HG02571 (cell line): ENCODE results near the gene MTHFS.
"Not testable (repeated sequence)": the region's sequence is repeated elsewhere in the genome, so short reads cannot be mapped to it uniquely, and the experiment has no call there.

Experiments
- ATAC-seq: cut with Tn5 transposase; IDR thresholded peaks from one replicate; pipeline ENCODE4 v1.9.1; 2021; ENCODE audit warnings: mild to moderate bottlenecking, moderate library complexity; ENCODE audit not compliant: unreplicated experiment

Gene MTHFS

DNA sequence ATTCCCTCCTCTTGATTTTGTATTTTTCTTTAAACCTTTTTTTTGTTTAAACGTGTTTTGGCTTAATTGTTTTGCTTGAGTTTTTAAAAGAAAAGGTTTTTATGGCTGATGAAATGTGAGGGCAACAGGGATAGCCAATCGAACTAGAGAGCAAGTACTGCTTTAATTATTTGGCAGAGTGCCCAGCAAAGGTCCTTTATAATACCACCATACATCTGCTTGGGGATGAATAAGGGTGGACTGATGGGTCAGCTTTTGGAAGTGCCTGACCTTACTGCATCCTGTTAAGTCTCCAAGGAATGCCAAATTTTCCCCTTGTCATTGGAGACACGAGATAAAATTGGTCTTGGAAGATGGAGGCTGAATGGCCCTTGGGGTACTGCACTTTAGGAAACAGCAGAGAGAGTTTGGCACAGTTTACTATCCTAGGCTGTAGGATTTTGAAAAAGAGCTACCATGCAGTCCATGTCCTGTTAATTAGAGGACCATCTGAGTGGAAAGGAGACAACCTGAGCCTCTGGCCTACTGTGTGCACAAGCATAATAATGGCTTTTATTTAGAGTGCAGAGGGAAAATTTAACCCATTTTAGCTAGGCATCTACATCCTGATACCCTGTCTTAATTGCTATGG lies 19.8 kb upstream of the MTHFS start:
- no peak for ATAC-seq

DNA sequence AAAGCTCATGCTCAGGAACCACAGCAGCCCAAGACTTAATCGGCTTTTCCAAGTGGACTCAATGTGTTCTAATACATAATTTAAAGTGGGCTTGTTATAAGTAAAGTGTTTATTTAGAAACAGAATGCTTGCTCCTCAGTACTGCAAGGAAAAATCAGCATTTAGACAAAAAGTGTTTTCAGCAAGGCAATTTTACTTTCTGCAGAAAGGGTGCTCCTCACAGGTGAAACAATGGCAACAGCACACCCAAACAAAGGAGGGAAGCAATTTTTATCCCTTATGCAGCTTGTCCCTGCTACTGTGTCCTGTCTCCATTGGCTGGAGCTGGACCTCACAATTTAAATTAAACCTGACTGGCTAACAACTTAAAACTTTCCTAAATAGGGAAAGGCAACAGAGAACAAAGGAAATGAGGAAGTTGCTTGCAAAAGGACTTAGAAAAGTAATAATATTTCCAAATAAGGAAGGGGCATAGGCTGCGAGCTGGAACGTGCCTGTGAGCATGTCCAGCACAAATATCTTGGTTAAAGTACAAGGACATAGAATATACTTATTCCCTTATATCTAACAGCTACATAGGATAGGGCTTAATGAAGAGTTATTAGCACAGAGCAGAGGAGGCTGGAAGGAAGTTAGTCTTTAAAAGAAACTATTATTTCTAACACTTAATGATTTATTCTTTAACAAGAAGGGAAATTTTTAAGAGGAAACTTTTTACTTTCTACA lies 19.1 kb upstream of the MTHFS start:
- not testable (repeated sequence) for ATAC-seq

DNA sequence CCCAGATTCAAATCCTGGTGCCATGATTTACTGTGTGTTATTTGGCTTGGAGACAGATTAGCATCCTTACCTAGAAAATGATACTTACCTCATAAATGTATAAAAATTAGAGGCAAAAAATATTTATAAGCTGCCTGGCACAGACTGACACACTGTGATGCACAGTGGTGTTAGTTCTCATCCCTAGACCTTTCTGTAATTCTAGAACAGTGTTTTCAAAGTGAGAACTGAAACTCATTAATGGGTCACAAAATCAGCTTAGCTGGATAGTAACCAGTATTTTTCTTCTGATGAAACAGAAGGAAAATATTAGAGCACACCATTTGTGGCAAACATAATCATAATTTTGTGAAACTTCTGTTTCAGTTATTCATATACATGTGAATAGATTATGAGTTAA lies 17.9 kb upstream of the MTHFS start:
- no peak for ATAC-seq

DNA sequence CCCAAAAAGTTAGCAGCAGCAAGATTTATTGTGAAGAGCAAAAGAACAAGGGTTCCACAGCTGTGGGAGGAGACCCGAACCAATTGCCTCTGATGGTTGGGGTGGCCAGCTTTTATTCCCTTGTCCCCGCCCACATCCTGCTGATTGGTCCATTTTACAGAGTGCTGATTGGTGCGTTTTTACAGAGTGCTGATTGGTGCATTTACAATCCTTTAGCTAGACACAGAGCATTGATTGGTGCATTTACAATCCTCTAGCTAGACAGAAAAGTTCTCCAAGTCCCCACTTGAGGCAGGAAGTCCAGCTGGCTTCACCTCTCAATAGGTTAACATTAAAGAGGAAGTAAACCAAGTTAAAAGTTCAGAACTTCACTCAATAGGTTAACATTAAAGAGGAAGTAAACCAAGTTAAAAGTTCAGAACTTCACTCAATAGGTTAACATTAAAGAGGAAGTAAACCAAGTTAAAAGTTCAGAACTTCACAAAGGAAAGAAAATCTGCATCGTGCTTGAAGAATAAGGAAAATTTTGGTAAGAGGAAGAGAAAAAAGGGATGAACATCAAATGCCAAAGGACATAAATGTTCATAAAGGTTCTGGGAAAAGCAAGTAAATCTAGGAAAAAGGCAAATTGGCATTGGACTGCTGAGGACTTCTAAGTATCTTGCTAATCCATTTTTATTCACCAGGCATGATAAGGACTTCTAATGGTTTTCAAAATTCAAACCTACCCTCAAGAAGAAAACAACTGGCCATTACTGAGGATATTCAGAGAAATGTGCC lies 12.9 kb upstream of the MTHFS start:
- ATAC-seq = not testable (repeated sequence)

DNA sequence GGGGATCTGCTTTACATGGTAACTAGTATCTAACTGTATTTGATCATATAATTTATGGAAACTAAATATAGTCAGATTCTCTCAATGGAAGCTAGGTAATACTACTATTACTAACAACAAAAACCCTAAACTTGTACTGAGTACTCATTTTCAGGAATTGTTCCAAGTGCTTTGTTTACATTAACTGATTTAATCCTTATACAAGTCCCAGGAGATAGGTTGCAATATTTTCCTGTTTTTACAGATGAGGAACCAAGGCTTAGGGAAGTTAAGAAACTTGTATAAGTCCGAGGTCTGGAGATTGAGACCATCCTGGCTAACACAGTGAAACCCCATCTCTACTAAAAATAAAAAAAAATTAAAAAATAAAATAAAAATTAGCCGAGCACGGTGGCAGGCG lies 7.5 kb upstream of the MTHFS start:
- no peak for ATAC-seq

DNA sequence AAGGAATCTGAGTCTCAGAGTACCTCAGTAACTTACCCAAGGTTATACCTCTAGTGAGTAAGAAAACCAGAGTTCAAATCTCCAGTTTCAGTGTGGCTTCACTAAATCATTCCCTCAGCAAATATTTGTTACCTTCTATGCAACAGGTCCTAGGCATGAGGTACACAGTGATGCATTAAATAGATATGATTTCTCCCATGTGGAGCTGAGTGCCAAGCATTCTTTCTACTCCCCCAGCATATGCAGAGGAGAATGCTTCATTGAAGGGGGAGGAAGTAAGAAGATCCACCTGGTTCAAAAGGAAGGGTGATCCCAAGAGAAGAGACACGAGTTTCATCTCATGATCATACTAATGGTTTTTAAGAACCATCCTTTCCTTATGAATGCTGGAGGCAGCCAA lies 6.8 kb upstream of the MTHFS start:
- no peak for ATAC-seq

DNA sequence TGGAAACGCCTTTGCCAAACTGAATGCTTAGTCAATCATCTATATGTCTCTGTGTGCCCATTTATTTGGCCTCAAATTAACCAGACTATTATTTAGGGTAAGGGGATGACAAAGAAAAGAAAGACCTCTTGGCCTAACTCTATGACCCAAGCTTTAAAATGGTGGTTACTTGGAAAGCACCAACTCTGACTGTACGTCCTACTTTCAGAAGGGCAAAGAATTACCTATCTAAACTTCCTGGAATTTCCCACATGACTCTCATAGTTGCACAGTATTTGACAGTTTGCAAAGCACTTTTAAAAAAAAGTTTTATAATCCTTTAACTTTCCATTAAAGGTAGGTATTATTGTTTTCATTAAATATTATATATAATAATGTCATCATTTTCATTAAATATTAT lies 6.3 kb upstream of the MTHFS start:
- no peak for ATAC-seq

DNA sequence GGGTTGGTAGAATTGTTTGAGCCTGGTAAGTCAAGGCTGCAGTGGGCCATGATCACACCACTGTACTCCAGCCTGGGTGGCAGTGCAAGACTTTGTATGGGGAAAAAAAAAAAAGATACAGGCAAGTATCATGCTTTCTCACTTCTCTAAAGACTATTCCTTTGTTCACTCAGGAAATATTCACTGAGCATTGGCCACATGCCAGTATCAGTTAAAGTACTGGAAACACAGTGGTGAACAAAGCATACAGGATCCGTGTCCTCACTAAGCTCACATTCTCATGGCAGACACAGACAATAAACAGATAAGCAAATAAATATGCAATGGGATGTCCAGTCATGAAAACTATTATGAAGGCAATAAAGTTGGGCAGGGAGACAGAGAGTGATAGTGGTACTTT lies 5.1 kb upstream of the MTHFS start:
- ATAC-seq = no peak

DNA sequence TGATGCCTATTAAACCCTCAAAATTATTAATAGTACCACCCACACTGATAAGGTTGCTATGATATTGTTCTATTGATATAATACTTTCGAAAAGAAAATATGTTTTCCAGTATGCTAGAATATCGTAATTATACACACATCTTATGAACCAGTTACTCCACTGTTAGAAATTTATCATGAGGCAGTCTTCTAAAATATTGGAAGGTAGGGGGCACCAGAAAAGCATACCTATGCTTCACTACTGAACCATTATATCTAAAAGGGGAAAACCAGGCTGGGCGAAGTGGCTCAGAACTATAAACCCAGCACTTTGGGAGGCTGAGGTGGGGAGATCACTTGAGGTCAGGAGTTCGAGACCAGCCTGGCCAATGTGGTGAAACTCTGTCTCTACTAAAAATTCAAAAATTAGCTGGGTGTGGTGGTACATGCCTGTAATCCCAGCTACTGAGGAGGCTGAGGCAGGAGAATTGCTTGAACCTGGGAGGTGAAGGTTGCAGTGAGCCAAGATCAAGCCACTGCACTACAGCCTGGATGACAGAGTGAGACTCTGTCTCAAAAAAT lies 4.1 kb upstream of the MTHFS start:
- ATAC-seq = not testable (repeated sequence)

DNA sequence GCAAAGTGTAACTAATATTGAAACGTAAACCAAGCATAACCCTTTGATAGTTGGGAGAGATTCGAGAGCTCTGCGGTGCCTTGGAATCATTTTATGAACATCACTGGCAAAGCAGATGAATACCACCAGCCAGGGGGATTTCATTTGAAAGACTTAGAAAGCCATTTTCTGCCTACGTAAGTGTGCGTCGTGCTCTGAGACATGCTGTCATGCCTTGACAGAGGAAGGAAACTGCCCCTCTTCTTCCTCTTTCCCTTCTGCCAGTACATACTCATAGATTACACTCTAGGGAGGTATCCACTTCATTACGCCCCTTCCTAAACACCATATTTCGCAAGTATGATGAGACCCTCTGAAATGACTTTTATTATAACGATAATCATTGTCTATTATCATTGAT lies 3.3 kb upstream of the MTHFS start:
- no peak for ATAC-seq

DNA sequence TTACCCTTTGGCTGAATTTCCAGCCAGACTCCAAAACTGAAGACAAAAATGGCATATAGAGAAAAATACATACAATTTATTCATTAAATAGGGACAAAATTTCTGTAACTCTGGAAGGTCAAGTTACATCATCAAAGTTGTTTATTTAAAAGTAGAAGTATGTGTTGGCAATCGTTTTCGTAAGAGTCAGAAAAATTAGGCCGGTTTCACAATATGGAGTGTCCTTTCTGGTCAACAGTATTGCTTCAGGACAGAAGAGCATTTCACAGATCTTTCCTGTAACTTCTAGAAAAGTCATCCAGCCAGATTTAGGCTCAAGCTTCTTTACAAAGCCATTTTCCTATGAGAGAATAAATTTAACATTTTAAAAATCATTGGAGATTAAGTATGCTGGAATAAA lies 2.0 kb upstream of the MTHFS start:
- not testable (repeated sequence) for ATAC-seq

DNA sequence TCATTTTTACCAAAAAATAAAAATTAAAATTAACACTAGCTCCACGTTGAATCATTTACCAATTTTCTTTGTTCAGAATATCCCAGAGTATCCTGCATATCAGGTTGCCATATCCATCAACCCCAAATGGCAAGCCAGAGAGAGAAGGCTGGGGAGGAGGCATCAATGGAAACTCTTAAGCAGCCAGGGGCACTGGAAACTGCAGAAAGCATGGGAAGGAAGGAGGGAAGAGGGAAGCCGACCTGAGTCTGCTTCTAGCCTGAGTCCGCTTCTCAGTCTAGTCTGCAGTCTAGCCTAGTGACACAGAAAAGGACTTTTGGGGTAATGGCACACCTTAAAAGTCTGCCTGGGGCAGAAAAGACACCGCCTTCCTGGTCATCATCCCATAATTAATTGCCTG lies 1.6 kb upstream of the MTHFS start:
- no peak for ATAC-seq

DNA sequence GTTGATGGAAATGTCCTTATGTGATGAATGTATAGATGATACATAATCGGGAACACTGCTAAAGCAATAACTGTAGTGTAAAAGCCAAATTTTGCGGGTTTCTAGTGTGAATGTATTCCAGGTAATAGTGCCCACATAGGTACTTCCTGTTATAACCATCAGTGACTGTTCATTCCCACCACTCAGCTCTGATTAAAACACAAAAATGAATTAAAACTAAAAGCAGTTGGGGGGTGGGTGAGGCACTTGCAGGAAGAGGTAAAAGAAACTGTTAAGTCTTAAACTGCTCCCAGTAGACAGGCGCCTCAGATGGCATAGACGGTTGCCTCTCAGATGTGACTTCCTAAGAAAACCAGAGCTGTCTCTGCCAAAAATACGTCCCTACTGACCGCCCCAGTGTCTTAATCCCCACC lies 893 bp upstream of the MTHFS start:
- no peak for ATAC-seq

DNA sequence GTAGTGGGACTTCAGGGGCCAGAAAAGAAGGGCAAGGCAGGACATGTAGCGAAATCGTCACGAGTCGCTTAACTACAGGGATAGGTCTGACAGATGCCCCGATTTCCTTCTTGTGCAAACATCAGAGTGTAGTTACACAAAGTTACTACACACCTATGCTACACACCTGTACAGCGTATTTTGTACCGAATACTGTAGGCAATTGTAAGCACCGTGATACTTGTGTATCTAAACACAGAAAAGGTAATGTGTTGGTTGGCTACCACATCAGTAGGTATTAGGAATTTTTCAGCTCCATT lies 515 bp upstream of the MTHFS start:
- ATAC-seq = peak; percentile 9

DNA sequence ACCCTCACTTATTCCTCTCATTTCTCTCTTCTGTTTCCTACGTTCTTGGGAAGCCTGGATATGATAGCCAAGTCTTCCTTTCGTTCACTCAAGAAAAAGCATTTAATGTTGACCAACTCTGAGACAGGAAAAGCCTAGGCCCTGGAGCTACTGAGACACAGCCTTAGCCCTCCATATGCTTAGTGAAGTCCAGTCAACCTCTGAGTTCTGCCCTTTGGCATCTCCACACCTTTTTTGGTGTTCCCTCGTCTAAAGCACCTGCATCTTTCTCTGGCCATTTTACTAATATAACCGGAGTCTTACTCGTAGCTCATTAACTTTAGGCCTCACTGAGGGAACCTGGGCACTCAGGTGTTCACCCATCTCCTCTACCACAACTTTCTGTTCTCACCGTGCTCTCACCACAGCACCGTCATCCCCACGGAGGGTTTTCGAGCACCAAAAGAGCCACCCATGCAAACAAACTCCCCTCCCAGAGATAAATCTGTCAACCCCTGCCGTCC lies 632 bp downstream of the MTHFS start:
- ATAC-seq = peak; percentile 29

DNA sequence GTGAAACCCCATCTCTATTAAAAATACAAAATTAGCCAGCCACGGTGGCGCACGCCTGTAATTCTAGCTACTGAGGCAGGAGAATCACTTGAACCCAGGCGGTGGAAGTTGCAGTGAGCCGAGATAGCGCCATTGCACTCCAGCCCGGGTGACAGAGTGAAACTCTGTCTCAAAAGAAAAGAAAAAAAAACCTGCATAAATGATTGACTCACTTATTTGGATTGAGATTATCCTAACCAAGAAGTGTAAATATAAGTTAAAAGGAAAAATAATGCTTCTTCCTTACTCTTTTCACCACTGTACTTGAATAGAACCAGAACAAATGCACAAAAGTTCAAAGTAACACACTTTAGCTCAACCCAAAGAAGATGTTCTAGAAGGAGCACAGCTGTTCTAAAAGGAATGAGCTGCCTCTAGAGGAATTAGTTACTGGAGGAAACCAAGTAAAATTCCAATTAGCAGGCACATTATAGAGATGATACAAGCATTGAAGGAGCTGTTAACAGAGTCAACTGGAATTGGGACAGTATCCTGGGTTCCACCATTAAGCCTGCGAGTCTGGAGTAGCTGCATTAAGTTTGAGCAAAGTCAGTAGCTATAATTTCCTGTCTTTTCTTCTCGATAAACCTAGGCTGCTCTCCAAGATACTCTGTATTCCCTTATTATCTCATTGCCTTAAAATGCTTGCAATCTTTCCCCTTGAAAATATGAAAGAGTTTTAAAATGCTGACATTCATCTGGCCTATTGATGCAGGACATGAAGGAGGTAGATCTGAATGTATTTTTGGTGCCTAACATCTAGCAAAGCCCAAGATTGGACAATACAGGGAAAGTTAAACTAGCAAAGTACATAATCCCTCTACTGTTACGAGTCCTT lies 9.5 kb downstream of the MTHFS start:
- no peak for ATAC-seq

DNA sequence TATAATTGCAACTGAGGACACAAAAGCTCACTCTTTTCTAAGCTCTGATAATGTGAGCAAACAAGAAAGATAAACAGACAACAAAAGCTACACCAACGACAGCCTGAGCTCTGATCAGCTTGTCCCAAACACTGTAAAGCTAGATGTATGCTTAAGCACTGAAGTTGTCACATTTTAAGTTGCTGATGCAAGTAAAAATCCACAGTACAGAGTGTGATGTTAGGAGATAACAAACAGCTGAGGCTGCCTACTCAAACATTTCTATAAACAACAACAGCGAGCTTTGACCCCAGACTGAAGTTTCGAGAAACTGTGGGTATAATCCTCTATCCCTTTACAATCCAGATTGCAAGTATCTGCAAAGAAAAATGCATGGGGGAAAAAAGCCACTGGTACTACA lies 10.7 kb downstream of the MTHFS start:
- ATAC-seq = no peak

DNA sequence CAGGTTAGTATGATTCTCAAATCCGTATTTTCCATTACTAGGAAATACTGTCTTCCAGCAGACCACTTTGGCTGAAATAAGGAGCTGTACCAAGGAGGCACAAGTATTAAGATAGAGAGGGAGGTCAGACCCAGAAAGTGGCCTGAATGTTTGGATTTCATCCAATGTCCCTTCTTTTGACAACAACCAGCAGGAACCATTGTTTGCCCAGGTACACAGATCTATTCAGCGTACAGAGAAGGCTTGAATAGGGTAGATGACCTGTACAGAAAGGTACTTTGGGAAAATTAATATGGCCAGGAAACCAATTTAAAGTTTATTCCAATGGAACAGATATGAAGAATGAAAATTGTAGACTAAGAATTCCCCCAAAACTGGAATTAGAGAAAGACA lies 12.6 kb downstream of the MTHFS start:
- no peak for ATAC-seq

DNA sequence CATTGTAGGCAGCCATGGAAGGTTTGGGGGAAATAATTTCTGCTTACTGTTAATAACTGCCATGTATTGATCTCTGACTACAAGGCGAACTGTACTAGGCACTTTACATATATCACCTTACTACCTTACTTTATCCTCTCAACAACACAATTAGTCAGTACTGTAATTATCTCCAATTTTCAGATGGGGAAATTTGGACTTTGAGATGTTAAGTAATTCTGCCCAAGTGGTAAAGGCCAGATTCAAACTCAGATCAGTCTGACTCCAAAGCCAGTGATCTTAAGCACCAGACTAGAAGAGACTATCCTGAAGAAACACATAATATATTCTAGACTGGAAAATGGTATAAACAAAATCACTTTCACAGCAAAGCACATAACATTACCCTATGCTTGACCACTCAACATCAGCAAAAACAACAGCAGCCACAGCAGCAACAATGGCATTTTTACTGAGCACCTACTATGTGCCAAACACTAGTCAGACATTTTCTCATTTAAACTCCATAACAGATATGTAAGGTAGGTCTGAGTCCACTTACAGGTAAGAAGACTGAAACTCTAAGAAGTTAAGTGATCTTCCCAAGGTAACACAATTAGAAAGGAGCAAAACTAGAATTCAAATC lies 13.1 kb downstream of the MTHFS start:
- no peak for ATAC-seq

DNA sequence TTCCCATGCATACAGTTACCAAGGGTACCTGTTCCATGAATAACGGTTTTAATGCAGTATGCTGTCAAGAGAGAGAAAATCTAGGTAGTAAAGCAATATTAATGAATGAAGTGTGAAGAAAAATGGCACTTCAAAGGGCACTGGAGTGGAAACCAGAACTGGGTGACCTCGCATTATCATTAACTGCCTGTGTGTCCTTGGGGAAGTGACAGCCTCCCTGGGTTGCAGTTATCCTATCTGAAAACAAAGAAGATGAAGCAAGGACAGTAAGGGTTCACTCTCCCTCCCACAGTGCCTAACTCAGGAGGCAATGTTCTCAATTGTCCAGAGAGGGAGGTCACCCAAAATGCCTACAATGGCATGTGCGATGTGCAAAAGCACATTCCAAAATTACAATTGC lies 15.1 kb downstream of the MTHFS start:
- ATAC-seq = no peak
